Nephron (organoid): ENCODE data around the gene PTGDR2.

Source experiments
- H3K27ac Mint-ChIP-seq, 3 experiments: 2 replicates each; pipeline ENCODE4 v1.8.0; 2020; ENCODE audit warnings: mixed read lengths in 3 of 3, mild to moderate bottlenecking in 2 of 3, moderate library complexity in 1 of 3
- H3K27me3 Mint-ChIP-seq: 2 replicates; pipeline ENCODE4 v1.8.0; 2021; ENCODE audit warnings: low read depth, mild to moderate bottlenecking, moderate library complexity, mixed read lengths
- H3K36me3 Mint-ChIP-seq: 2 replicates; pipeline ENCODE4 v1.8.0; 2020; ENCODE audit warnings: low read depth, mixed read lengths
- H3K4me1 Mint-ChIP-seq: 2 replicates; pipeline ENCODE4 v1.8.0; 2020; ENCODE audit warnings: mixed read lengths
- H3K4me3 Mint-ChIP-seq, 3 experiments: 2 replicates each; pipeline ENCODE4 v1.8.0; 2020; ENCODE audit warnings: mild to moderate bottlenecking in 3 of 3, mixed read lengths in 3 of 3, moderate library complexity in 2 of 3
- H3K9me3 Mint-ChIP-seq: 2 replicates; pipeline ENCODE4 v1.8.0; 2020; ENCODE audit warnings: mixed read lengths
- CTCF ChIP-seq, 3 experiments: fragments of 200-600 bp; sonication (generic); IDR thresholded peaks; one replicate each; pipeline ENCODE4 v1.5.0; 2021; ENCODE audit warnings: antibody characterized with exemption in 3 of 3; ENCODE audit not compliant: unreplicated experiment in 3 of 3

PTGDR2 gene

GRCh38 chr11:60847281-60847680 is 8.5 kb downstream of the PTGDR2 start:
- no peak for TF ChIP-seq CTCF (IDR thresholded peaks at IDR 0.05; ENCODE audit: unreplicated experiment in 3 of 3)
- Mint-ChIP-seq H3K4me3 (no peak overlapping the region), H3K9me3 (no peaks in the 10 kb centered on the region), H3K36me3 (peaks cover 15% of the 10 kb centered on the region), H3K4me1 (peaks cover 30% of the 10 kb centered on the region), H3K27me3 (no peaks in the 10 kb centered on the region), H3K27ac (no peak overlapping the region)

- no peaks in the 10 kb centered on the region for H3K9me3 Mint-ChIP-seq
Observed at GRCh38 chr11:60845338-60845737, 10.4 kb downstream of the PTGDR2 start.

GRCh38 chr11:60844870-60845221 is 10.9 kb downstream of the PTGDR2 start:
- Mint-ChIP-seq H3K9me3 (no peaks in the 10 kb centered on the region), H3K27me3 (no peaks in the 10 kb centered on the region), H3K4me3 (peak overlapping the region; percentile 84 to 92 (median 86)), H3K36me3 (peaks cover 4% of the 10 kb centered on the region), H3K4me1 (peaks cover 48% of the 10 kb centered on the region), H3K27ac (no peak overlapping the region)
- no peak for TF ChIP-seq CTCF (IDR thresholded peaks at IDR 0.05; ENCODE audit: unreplicated experiment in 3 of 3)

More at GRCh38 chr11:60845338-60845737, 10.4 kb downstream of the PTGDR2 start:
- Mint-ChIP-seq H3K27ac (no peak overlapping the region), H3K4me1 (peaks cover 46% of the 10 kb centered on the region), H3K36me3 (peaks cover 4% of the 10 kb centered on the region), H3K4me3 (peak overlapping the region; percentile 84 to 92 (median 86)), H3K27me3 (no peaks in the 10 kb centered on the region)
- TF ChIP-seq CTCF (IDR thresholded peaks at IDR 0.05; ENCODE audit: unreplicated experiment in 3 of 3) = no peak

GRCh38 chr11:60844045-60844869 is 11.5 kb downstream of the PTGDR2 start:
- H3K27ac Mint-ChIP-seq = no peak overlapping the region
- TF ChIP-seq CTCF (IDR thresholded peaks at IDR 0.05; ENCODE audit: unreplicated experiment in 3 of 3) = no peak
- H3K36me3 Mint-ChIP-seq = peaks cover 4% of the 10 kb centered on the region
- no peaks in the 10 kb centered on the region for H3K27me3 Mint-ChIP-seq
- no peaks in the 10 kb centered on the region for H3K9me3 Mint-ChIP-seq
- H3K4me3 Mint-ChIP-seq = peak overlapping the region; percentile 84 to 92 (median 86)
- H3K4me1 Mint-ChIP-seq = peaks cover 54% of the 10 kb centered on the region

- peak overlapping the region in 2 of 3 experiments; percentile 5 to 77 for H3K27ac Mint-ChIP-seq
- no peaks in the 10 kb centered on the region for H3K9me3 Mint-ChIP-seq
- H3K4me1 Mint-ChIP-seq = peaks cover 54% of the 10 kb centered on the region
- H3K36me3 Mint-ChIP-seq = no peaks in the 10 kb centered on the region
- H3K27me3 Mint-ChIP-seq = no peaks in the 10 kb centered on the region
- no peak for TF ChIP-seq CTCF (IDR thresholded peaks at IDR 0.05; ENCODE audit: unreplicated experiment in 3 of 3)
- H3K4me3 Mint-ChIP-seq = peak overlapping the region; percentile 84 to 92 (median 86)
Observed at GRCh38 chr11:60842668-60843600, 12.8 kb downstream of the PTGDR2 start.
